Right lobe of liver (tissue), 4 donors: Measurements from ENCODE around the gene NOM1.

Source experiments
- CTCF ChIP-seq, 4 donors: fragments of 200-600 bp in 3 of 4; fragments of 450-650 bp in 1 of 4; IDR thresholded peaks; one replicate each; pipeline versions ENCODE4 v1.5.1 to v1.8.0; 2016 to 2022; ENCODE audit warnings: antibody characterized with exemption in 4 of 4, mild to moderate bottlenecking in 2 of 4
- POLR2A ChIP-seq: fragments of 450-650 bp; IDR thresholded peaks from one replicate; pipeline ENCODE4 v1.6.1; 2017; ENCODE audit warnings: antibody characterized with exemption, mild to moderate bottlenecking
- donor health status: DM: no; HTN: no; CAD: no.
- donor health status: DM: no; HTN: no; CAD: no.
- donor health status: DM: no; HTN: yes; CAD: no.

GRCh38 chr7:157001920-157002818 is 52.7 kb downstream of the NOM1 start:
- TF ChIP-seq POLR2A (no peak), CTCF (IDR thresholded peaks at IDR 0.05) (no peak)
